Osteocyte (in vitro differentiated cells): Measurements from ENCODE around the gene TUBGCP6. TPM values are rescaled to one million over a fixed set of nuclear protein-coding genes. Genes with fewer than 3 reads are reported as not detected.

Experiments
- DNase-seq: peaks from one replicate; pipeline ENCODE4 v3.0.0; 2021; ENCODE audit warnings: mixed read lengths; ENCODE audit not compliant: unreplicated experiment; ENCODE audit errors: extremely low spot score
- H3K27ac Mint-ChIP-seq: one replicate; pipeline ENCODE4 v1.8.0; 2021; ENCODE audit warnings: mild to moderate bottlenecking, mixed read lengths; ENCODE audit not compliant: unreplicated experiment
- H3K27me3 Mint-ChIP-seq: one replicate; pipeline ENCODE4 v1.8.0; 2021; ENCODE audit warnings: mixed read lengths; ENCODE audit not compliant: unreplicated experiment
- H3K36me3 Mint-ChIP-seq: one replicate; pipeline ENCODE4 v1.8.0; 2021; ENCODE audit warnings: mixed read lengths; ENCODE audit not compliant: unreplicated experiment
- H3K4me1 Mint-ChIP-seq: one replicate; pipeline ENCODE4 v1.8.0; 2021; ENCODE audit warnings: mixed read lengths; ENCODE audit not compliant: unreplicated experiment
- H3K4me3 Mint-ChIP-seq: one replicate; pipeline ENCODE4 v1.8.0; 2021; ENCODE audit warnings: mild to moderate bottlenecking, moderate library complexity, mixed read lengths; ENCODE audit not compliant: unreplicated experiment
- H3K9me3 Mint-ChIP-seq: one replicate; pipeline ENCODE4 v1.8.0; 2021; ENCODE audit warnings: mixed read lengths; ENCODE audit not compliant: unreplicated experiment
- CTCF ChIP-seq: fragments of 200-600 bp; sonication (generic); IDR thresholded peaks from 2 replicates; pipeline ENCODE4 v1.5.0; 2021; ENCODE audit warnings: antibody characterized with exemption, mild to moderate bottlenecking, moderate library complexity
- total RNA-seq: library from RNA; stranded (reverse); gene quantifications from 2 replicates; pipeline ENCODE4 v1.2.1, GENCODE V29; 2021

The TUBGCP6 gene
- total RNA-seq, 1 donor from 2014 or later, result 55.7 TPM

GRCh38 chr22:50289942-50290630 lies 45.3 kb upstream of the TUBGCP6 start:
- peaks cover 27% of the 10 kb centered on the region for H3K4me1 Mint-ChIP-seq
- H3K27ac Mint-ChIP-seq, result no peak overlapping the region
- no peaks in the 10 kb centered on the region for H3K27me3 Mint-ChIP-seq
- no peak overlapping the region for H3K4me3 Mint-ChIP-seq
- no peak for TF ChIP-seq CTCF
- H3K36me3 Mint-ChIP-seq, result peaks cover 12% of the 10 kb centered on the region
- H3K9me3 Mint-ChIP-seq, result no peaks in the 10 kb centered on the region
- DNase-seq, result no peak

- no peaks in the 10 kb centered on the region for H3K9me3 Mint-ChIP-seq
- DNase-seq, result no peak
- no peak overlapping the region for H3K27ac Mint-ChIP-seq
- peaks cover 12% of the 10 kb centered on the region for H3K36me3 Mint-ChIP-seq
- no peak overlapping the region for H3K4me3 Mint-ChIP-seq
- TF ChIP-seq CTCF, result no peak
- peaks cover 20% of the 10 kb centered on the region for H3K4me1 Mint-ChIP-seq
- H3K27me3 Mint-ChIP-seq, result no peaks in the 10 kb centered on the region
Measured at GRCh38 chr22:50289151-50289941, 44.5 kb upstream of the TUBGCP6 start.

GRCh38 chr22:50287731-50288130 lies 42.9 kb upstream of the TUBGCP6 start:
- DNase-seq, result no peak
- peaks cover 12% of the 10 kb centered on the region for H3K36me3 Mint-ChIP-seq
- H3K27ac Mint-ChIP-seq, result no peak overlapping the region
- H3K4me3 Mint-ChIP-seq, result no peak overlapping the region
- no peaks in the 10 kb centered on the region for H3K27me3 Mint-ChIP-seq
- no peak for TF ChIP-seq CTCF
- peaks cover 9% of the 10 kb centered on the region for H3K4me1 Mint-ChIP-seq
- no peaks in the 10 kb centered on the region for H3K9me3 Mint-ChIP-seq

- H3K36me3 Mint-ChIP-seq, result peaks cover 9% of the 10 kb centered on the region
- peaks cover 3% of the 10 kb centered on the region for H3K4me1 Mint-ChIP-seq
- DNase-seq, result no peak
- no peak for TF ChIP-seq CTCF
- no peaks in the 10 kb centered on the region for H3K9me3 Mint-ChIP-seq
- no peak overlapping the region for H3K4me3 Mint-ChIP-seq
- H3K27ac Mint-ChIP-seq, result no peak overlapping the region
- H3K27me3 Mint-ChIP-seq, result no peaks in the 10 kb centered on the region
Measured at GRCh38 chr22:50286701-50287318, 42.0 kb upstream of the TUBGCP6 start.

- Mint-ChIP-seq H3K36me3 (peaks cover 9% of the 10 kb centered on the region), H3K9me3 (no peaks in the 10 kb centered on the region), H3K4me3 (no peak overlapping the region), H3K4me1 (peaks cover 3% of the 10 kb centered on the region), H3K27me3 (no peaks in the 10 kb centered on the region), H3K27ac (no peak overlapping the region)
- no peak for TF ChIP-seq CTCF
- DNase-seq, result no peak
Measured at GRCh38 chr22:50286275-50286674, 41.5 kb upstream of the TUBGCP6 start.
